NCI-H1105 treated with DMSO at 0.1 percent for 48 hours (cell line): ENCODE results near the gene HYDIN.
A peak's percentile ranks its signal among the peaks of the same experiment; 100 is the strongest.
"Not testable (repeated sequence)": the region's sequence is repeated elsewhere in the genome, so short reads cannot be mapped to it uniquely, and the experiment has no call there.

Source experiments
- DNase-seq: peaks from one replicate; lab custom pipeline; 2025; lab: John Stamatoyannopoulos, UW

Gene HYDIN

DNA sequence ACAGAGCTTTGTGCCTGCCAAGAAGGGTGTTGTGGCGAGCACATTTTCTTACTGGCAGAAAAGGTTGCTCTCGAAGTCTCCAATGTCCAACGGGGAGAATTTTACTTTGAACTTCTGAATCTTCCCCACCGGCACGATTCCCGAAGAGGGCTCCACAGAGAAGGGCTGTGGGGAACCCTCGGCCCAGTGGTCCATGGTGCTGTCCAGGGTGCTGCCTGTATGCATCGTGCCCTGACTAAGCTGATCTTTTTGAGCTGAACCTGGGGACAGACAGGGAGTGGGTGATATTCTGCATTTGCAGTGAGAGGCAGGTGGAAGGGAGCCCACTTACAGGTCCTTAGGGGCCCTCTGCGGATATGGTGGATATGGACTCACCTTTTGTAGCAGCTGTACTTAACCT is 368.5 kb downstream of the HYDIN start:
- not testable (repeated sequence) for DNase-seq

GRCh38 chr16:70851299-70851698 is 379.2 kb downstream of the HYDIN start:
- not testable (repeated sequence) for DNase-seq

DNA sequence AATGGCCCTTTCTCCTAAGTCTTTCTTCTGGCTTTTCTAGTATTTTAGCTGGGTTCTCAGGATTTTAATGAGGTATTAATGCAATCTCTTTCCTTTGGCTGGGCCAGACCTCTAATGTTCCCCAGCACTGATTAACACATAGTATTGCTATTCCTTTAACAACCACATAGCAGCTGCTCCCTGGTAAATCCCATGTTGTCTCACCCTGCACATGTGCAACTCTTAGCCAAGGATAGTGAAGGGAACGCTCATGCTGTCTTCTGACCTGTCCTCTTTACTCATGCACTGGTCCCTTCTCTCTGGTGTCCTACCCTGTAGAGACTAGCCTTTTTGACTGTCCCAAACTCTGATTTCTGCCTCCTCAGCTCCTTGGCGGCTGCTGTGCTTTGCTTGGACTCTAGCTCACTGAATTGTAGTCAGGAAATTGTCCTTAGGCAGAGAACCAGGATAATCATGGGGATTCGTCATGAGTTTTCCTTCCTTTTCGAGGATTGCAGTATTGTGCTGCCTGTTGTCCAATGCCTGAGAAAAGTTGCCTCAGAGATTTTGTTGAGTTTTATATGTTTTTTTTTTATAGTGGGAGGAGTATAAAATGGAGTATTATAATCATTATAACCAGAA is 406.9 kb downstream of the HYDIN start:
- DNase-seq = not testable (repeated sequence)

DNA sequence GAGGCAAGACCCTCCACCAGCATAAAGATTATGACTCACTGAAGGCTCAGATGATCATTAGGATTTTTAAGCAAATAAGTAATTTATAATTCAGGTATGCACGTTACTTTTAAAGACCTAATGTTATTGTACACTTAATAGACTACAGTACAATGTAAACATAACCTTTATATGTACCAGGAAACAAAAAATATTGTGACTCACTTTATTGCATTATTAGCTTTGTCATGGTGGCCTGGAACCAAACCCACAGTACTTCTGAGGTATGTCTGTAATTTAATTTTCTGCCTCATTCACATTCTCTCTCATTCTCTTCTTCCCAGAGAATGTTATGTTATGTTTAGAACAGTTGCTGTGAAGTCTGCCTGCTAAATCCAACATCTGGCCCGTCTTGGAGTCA is 407.8 kb downstream of the HYDIN start:
- not testable (repeated sequence) for DNase-seq

DNA sequence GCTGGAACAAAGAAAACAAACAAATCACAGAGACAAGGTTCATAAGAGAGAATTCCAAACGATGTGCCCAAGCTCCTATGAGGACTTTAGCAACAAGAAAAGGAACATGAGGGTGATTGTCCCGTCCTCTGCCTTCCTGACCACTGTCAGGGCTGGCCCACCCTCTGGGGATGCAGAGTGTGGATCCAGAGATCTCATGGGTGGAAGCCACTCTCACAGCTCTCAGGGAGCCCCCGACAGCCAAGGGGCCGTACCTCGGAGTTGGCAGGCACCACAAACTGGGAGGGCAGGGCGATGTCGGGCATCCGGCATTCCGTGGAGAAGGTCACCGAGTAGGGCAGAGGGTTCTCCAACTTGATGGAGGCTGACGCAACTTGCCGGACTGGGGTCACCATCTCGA is 412.4 kb downstream of the HYDIN start:
- not testable (repeated sequence) for DNase-seq

- DNase-seq = no peak
These were observed 421.0 kb downstream of the HYDIN start for GRCh38 chr16:70809392-70810060.

- DNase-seq = no peak
These were observed 422.2 kb downstream of the HYDIN start for GRCh38 chr16:70808371-70808770.

DNA sequence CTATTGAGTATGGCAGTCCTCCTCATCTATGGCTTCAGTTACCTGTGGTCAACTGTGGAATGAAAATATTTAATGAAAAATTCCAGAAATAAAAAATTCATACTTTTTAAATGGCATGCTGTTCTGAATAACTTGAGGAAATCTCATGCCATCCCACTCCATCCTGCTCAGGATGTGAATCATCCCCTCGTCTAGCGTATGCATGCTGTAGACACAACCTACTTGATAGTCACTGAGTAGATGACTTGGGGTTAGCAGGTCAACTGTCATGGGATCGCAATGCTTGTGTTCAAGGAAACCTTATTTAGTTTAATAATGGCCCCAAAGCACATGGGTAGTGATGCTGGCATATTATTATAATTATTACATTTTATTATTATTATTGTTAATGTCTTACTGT is 424.7 kb downstream of the HYDIN start:
- DNase-seq = no peak

DNA sequence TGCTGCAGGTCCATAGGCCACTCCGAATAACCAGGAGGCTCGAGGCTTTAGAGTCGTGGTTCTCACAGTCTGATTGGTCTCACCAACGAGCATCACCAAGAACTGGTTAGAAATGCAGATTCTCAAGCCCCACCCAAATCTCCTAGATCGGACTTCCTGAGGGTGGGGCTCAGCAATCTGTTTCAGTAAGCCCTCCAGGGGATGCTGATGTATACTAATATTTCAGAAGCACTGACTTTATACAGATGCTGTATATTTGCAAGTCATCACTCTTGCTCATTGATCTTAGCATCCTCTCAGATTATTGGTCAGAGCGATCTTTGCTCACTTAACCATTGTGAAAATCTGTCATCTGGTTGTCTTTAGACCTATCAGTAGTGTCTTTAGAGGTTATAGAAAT is 425.1 kb downstream of the HYDIN start:
- DNase-seq = no peak

GRCh38 chr16:70804734-70805169 is 425.8 kb downstream of the HYDIN start:
- DNase-seq = no peak

- no peak for DNase-seq
These were observed 426.3 kb downstream of the HYDIN start for GRCh38 chr16:70804153-70804733.

- no peak for DNase-seq
These were observed 427.2 kb downstream of the HYDIN start for GRCh38 chr16:70803319-70803718.

- no peak for DNase-seq
These were observed 428.9 kb downstream of the HYDIN start for GRCh38 chr16:70801611-70802010.

- DNase-seq = peak; percentile 83
These were observed 429.6 kb downstream of the HYDIN start, which contains the start of gene VAC14 for GRCh38 chr16:70800781-70801480. VAC14 (minus strand) TSS chr16:70801158; CDS start chr16:70800900, 258 bp downstream.

DNA sequence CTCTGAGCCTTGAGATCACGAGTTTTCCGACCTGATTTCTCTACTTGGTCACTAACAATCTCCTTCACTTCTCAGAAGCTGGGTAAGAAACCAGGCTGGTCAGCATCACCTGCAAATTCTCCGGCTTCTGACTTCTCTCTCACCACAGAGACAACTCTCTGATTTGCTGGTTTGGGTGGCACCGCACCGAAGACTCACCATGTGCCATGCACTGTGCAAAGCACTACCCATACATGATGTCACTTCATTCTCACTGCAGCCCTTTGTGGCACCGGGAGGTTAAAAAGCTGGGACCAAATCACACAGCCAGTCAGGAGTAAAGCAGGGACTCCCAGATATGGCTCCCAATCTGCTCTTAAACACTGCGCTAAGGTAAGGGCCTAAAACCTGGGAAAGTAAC is 430.2 kb downstream of the HYDIN start:
- DNase-seq = no peak

- no peak for DNase-seq
These were observed 434.2 kb downstream of the HYDIN start for GRCh38 chr16:70796301-70796700.

DNA sequence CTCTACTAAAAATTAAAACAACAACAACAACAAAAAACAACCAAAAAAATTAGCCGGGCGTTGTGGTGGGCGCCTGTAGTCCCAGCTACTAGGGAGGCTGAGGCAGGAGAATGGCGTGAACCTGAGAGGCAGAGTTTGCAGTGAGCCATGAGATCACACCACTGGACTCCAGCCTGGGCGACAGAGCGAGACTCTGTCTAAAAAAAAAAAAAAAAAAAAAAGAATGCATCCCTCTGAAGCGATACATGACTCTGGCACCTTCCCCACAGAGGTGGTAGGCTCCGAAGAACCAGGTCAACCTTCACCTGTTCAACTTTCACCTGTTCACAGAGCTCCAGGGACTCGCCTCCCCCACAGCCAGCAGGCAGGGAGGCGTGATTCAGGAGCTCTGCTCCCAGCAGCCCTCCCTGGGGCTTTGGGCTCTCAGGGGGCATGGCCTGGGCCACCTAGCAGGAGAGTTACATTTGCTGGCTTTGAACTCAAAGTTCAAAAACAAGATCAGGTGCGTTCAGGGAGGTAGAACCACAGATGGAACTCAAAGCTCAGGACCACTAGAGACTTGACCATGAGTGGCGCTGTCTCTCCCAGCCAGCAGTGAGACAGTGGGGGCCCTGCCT is 435.1 kb downstream of the HYDIN start:
- DNase-seq = no peak

DNA sequence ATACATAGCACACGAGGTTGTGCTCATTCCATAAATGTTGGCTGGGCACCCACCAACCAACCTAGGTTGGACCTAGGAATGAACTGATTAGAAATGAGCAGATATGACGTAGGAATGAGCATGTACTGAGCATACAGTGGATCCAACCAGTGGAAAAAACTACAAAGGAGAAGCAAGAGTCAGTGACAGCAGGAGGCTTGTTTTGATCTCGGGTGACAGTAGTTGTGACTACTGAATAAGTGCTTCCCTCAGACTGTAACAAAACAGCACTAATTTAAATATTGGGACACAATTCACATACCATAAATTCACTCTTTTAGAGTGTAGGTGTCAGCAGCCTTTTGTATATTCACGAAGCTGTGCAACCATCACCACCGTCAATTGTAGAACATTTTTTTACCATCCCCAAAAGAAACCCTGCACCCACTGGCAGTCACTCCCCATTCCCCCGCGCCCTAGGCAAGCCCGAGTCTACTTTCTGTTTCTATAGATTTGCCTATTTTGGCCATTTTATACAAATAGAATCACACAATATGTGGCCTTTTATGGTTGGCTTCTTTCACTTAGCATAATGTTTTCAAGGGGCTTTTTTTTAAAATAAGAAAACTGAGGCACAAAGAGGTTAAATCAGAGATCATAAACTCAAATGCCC is 436.5 kb downstream of the HYDIN start:
- DNase-seq = no peak

DNA sequence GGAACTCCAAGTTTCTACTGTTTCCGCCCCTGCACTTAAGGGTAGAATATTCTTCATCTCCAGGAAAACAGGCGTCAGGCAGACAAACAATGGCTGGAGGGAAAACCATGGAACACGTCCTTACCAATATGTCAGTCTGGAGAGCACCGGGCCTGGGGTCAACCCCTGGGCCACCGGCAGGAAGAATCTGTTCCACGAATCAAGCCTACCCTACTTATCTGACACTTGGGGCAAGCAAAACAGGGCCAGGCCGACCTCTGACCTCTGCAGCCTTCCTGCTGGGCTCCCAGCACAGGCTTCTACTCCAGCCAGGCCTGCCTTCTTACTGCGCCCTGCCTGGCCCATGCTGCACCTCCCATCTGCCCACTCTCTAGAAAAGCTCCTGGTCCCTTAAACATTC is 439.7 kb downstream of the HYDIN start:
- DNase-seq = no peak

DNA sequence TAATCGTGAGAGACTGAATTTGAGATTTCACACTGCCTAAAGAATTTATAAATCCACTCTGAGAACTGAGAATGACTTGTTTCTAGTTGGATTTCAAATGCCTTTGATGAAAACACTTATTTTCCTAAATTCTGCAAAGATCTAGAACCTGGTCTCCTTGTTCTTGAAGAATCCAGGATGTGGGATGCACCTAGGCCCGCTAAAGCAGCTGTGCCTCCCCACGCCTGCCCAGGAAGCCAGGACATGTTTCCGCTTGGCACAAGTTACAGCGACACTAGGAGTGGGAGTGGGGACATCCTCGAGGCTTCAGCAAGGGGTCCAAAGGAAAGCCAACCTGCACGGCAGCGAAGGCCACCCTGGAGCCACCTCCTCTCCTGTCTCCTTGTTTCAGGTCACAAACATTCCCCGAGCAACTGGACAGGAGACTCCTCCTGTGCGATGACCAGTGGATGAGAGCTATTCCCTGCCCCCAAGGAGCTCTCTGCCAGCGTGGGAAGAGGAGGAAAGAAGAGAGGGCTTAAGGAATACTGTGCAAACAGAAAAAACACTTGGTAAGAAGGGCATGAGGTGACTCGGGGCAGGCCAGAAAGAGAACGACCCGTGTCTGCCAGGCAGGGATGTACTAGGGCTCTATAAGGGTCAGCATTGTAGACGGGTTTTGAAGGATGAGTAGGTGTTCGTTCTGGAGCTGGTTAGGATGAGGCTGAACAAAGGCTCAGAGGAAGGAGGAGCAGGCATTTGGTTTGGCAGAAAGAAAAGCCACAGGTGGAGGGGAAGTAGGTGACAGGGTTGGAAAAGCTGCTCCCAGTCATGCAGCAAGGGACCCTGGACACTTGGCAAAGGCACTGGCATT is 440.7 kb downstream of the HYDIN start:
- no peak for DNase-seq
